Measurements from ENCODE around the gene XXYLT1.
A peak's percentile ranks its signal among the peaks of the same experiment; 100 is the strongest.

Gene XXYLT1

GRCh38 chr3:195126056-195126605 lies 144.8 kb downstream of the XXYLT1 start:
- no peak for DNase-seq

GRCh38 chr3:195125646-195126045 lies 145.3 kb downstream of the XXYLT1 start:
- no peak for DNase-seq

- DNase-seq = no peak
Measured at GRCh38 chr3:195124378-195124992, 146.5 kb downstream of the XXYLT1 start.

GRCh38 chr3:195123281-195123691 lies 147.7 kb downstream of the XXYLT1 start:
- DNase-seq = no peak

- no peak for DNase-seq
Measured at GRCh38 chr3:195122261-195122660, 148.7 kb downstream of the XXYLT1 start.

GRCh38 chr3:195120267-195120601 lies 150.7 kb downstream of the XXYLT1 start:
- no peak for DNase-seq

GRCh38 chr3:195119461-195120266 lies 151.3 kb downstream of the XXYLT1 start:
- no peak for DNase-seq

GRCh38 chr3:195118671-195119070 lies 152.3 kb downstream of the XXYLT1 start:
- DNase-seq = no peak

- DNase-seq = no peak
Measured at GRCh38 chr3:195117978-195118581, 152.9 kb downstream of the XXYLT1 start.

- DNase-seq = no peak
Measured at GRCh38 chr3:195116407-195117185, 154.4 kb downstream of the XXYLT1 start.

GRCh38 chr3:195115600-195116406 lies 155.2 kb downstream of the XXYLT1 start:
- no peak for DNase-seq

- DNase-seq = peak; percentile 82
Measured at GRCh38 chr3:195114786-195115599, 156.0 kb downstream of the XXYLT1 start.

- peak; percentile 97 for DNase-seq
Measured at GRCh38 chr3:195113536-195114425, 157.2 kb downstream of the XXYLT1 start.

- DNase-seq = peak; percentile 43
Measured at GRCh38 chr3:195113048-195113447, 157.9 kb downstream of the XXYLT1 start.

- DNase-seq = no peak
Measured at GRCh38 chr3:195112361-195112791, 158.6 kb downstream of the XXYLT1 start.

GRCh38 chr3:195111766-195112165 lies 159.2 kb downstream of the XXYLT1 start:
- no peak for DNase-seq

GRCh38 chr3:195111319-195111705 lies 159.6 kb downstream of the XXYLT1 start:
- DNase-seq = no peak

- no peak for DNase-seq
Measured at GRCh38 chr3:195110647-195111318, 160.2 kb downstream of the XXYLT1 start.

GRCh38 chr3:195109098-195109657 lies 161.8 kb downstream of the XXYLT1 start:
- no peak for DNase-seq

Data from DMS79 treated with DMSO at 0.1 percent for 48 hours (cell line).